Neural crest cell (in vitro differentiated cells): ENCODE measurements around the gene PRR11. TPM values are rescaled to one million over a fixed set of nuclear protein-coding genes. Genes with fewer than 3 reads are reported as not detected.
A peak's percentile ranks its signal among the peaks of the same experiment; 100 is the strongest.

ENCODE experiments used
- DNase-seq: peaks from one replicate; pipeline ENCODE4 v3.0.0; 2021; ENCODE audit warnings: low read depth, mixed read lengths, low spot score
- H3K27ac Mint-ChIP-seq: one replicate; pipeline ENCODE4 v1.8.0; 2021; ENCODE audit warnings: mild to moderate bottlenecking, mixed read lengths; ENCODE audit not compliant: unreplicated experiment
- H3K27me3 Mint-ChIP-seq: 2 replicates; pipeline ENCODE4 v1.8.0; 2021; ENCODE audit warnings: low read depth, mild to moderate bottlenecking, mixed read lengths
- H3K36me3 Mint-ChIP-seq: 2 replicates; pipeline ENCODE4 v1.8.0; 2021; ENCODE audit warnings: low read depth, mild to moderate bottlenecking, mixed read lengths
- H3K4me1 Mint-ChIP-seq: 2 replicates; pipeline ENCODE4 v1.8.0; 2021; ENCODE audit warnings: mixed read lengths
- H3K4me3 Mint-ChIP-seq: one replicate; pipeline ENCODE4 v1.8.0; 2021; ENCODE audit warnings: mild to moderate bottlenecking, mixed read lengths
- H3K9me3 Mint-ChIP-seq: 2 replicates; pipeline ENCODE4 v1.8.0; 2021; ENCODE audit warnings: mixed read lengths
- total RNA-seq: library from RNA; stranded (reverse); gene quantifications from 2 replicates; pipeline ENCODE4 v1.2.1, GENCODE V29; 2021
- TF ChIP-seq, protein P1 (sequence below): fragments of 200-600 bp; sonication (generic); conservative IDR thresholded peaks from 2 replicates; pipeline ENCODE4 v1.5.0; 2021; ENCODE audit warnings: antibody characterized with exemption, mild to moderate bottlenecking

The PRR11 gene
- total RNA-seq, 1 donor from 2014 or later = 77.2 TPM

DNA sequence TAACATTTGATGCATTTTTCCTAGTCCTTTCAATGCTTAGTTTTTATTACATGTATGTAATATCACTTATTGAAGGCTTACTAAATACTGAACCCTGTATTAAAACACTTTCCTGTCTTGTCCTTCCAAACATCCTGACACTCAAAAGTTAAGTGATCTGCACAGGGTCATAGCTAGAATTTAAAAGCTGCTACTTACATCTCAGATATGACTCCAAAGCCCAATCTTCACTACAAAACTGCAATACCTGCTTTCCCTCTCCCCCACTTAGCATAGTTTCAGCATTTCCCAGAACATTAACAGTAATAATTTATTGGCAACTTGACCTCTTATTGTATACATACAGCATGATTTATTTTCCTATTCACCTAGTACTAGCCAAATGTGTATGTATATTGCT is 44.6 kb upstream of the PRR11 start:
- H3K4me1 Mint-ChIP-seq = peaks cover 13% of the 10 kb centered on the region
- H3K36me3 Mint-ChIP-seq = peaks cover 21% of the 10 kb centered on the region
- peaks cover 3% of the 10 kb centered on the region for H3K27me3 Mint-ChIP-seq
- H3K9me3 Mint-ChIP-seq = no peaks in the 10 kb centered on the region
- no peak for DNase-seq
- H3K4me3 Mint-ChIP-seq = no peak overlapping the region
- peak overlapping the region; percentile 12 for H3K27ac Mint-ChIP-seq
- TF ChIP-seq, protein P1, sequence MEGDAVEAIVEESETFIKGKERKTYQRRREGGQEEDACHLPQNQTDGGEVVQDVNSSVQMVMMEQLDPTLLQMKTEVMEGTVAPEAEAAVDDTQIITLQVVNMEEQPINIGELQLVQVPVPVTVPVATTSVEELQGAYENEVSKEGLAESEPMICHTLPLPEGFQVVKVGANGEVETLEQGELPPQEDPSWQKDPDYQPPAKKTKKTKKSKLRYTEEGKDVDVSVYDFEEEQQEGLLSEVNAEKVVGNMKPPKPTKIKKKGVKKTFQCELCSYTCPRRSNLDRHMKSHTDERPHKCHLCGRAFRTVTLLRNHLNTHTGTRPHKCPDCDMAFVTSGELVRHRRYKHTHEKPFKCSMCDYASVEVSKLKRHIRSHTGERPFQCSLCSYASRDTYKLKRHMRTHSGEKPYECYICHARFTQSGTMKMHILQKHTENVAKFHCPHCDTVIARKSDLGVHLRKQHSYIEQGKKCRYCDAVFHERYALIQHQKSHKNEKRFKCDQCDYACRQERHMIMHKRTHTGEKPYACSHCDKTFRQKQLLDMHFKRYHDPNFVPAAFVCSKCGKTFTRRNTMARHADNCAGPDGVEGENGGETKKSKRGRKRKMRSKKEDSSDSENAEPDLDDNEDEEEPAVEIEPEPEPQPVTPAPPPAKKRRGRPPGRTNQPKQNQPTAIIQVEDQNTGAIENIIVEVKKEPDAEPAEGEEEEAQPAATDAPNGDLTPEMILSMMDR = no peak

DNA sequence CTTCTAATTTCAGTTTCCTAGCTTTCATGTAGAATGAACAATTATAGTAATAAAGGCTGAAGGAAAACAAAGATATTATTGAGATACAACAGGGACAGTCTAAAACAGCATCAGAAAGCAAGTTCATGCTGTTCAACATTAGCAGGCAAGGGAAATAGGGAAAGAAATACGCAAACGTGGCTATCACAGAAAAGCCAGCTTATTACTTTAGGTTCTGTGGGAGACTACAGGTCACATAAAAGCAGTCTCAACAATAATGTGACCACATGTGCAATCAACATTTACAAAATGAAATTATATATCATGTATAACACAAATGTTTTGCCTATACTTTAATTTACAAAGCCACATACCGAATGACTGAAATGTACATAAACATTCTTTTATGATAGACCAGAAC is 44.0 kb upstream of the PRR11 start:
- peaks cover 23% of the 10 kb centered on the region for H3K36me3 Mint-ChIP-seq
- no peak for DNase-seq
- H3K27ac Mint-ChIP-seq = no peak overlapping the region
- peaks cover 12% of the 10 kb centered on the region for H3K4me1 Mint-ChIP-seq
- H3K4me3 Mint-ChIP-seq = no peak overlapping the region
- no peaks in the 10 kb centered on the region for H3K9me3 Mint-ChIP-seq
- H3K27me3 Mint-ChIP-seq = peaks cover 3% of the 10 kb centered on the region
- TF ChIP-seq, protein P1 = no peak

DNA sequence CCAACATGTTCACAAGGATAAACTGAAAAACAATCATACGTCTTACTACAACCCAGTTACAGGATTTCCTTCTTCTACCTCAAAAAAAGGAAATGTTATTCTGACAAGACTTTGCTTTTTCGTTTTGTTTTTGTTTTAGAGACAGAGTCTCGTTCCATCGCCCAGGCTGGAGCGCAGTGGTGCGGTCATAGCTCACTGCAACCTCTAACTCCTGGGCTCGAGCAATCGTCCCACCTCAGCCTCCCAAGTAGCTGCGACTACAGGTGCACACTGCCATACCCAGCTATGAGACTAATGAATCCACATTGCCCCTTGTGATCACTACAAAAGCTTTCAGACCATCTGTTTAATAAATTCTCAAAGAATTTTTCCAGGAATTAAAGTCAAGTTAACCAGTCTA is 40.1 kb upstream of the PRR11 start:
- TF ChIP-seq, protein P1 = no peak
- H3K27ac Mint-ChIP-seq = peak overlapping the region; percentile 27
- no peaks in the 10 kb centered on the region for H3K9me3 Mint-ChIP-seq
- DNase-seq = no peak
- H3K36me3 Mint-ChIP-seq = peaks cover 25% of the 10 kb centered on the region
- no peaks in the 10 kb centered on the region for H3K27me3 Mint-ChIP-seq
- H3K4me1 Mint-ChIP-seq = no peaks in the 10 kb centered on the region
- H3K4me3 Mint-ChIP-seq = no peak overlapping the region

DNA sequence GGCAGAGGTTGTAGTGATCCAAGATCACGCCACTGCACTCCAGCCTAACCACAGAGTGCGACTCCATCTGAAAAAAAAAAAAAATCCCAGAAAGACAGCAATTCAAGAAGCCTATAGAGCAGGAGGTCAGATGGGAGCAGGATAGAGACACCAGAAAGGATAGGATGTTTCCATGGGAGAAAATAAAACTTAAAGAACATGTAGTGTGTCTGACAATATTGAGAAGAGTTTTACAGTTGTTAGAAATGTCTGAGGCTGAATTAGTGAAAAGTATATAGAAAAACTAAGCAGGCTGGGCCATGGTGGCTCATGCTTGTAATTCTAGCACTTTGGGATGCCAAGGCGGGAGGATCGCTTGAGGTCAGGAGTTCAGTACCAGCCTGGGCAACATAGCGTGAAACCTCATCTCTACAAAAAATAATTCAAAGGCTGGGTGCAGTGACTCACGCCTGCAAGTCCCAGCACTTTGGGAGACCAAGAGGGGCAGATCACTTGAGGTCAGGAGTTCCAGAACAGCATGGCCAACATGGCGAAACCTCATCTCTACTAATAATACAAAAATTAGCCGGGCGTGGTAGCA is 33.6 kb upstream of the PRR11 start:
- H3K36me3 Mint-ChIP-seq = peaks cover 21% of the 10 kb centered on the region
- H3K27ac Mint-ChIP-seq = no peak overlapping the region
- TF ChIP-seq, protein P1 = no peak

DNA sequence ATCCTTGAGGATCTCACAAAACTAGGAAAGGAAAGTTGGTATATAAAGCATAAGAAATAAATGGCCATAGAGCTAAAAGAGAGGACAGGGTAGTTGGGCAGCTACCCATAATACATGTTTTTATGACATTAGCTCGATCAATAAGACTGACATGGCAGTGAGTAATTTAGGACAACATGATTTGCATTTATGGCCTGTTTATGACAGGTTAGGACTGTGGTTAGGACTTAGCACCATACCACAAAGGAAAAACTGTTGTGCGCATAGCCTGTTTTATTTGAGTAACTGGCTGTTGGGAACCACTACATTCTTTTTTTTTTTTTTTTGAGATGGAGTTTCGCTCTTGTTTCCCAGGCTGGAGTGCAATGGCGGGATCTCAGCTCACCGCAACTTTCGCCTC is 30.9 kb upstream of the PRR11 start:
- Mint-ChIP-seq H3K9me3 (no peaks in the 10 kb centered on the region), H3K27me3 (no peaks in the 10 kb centered on the region), H3K27ac (no peak overlapping the region), H3K36me3 (peaks cover 12% of the 10 kb centered on the region), H3K4me3 (no peak overlapping the region), H3K4me1 (no peaks in the 10 kb centered on the region)
- TF ChIP-seq, protein P1 = no peak
- no peak for DNase-seq

More for the DNA sequence above, 33.6 kb upstream of the PRR11 start:
- Mint-ChIP-seq H3K9me3 (no peaks in the 10 kb centered on the region), H3K27me3 (no peaks in the 10 kb centered on the region), H3K4me1 (no peaks in the 10 kb centered on the region), H3K4me3 (no peak overlapping the region)
- DNase-seq = no peak
